Caco-2 (cell line): ENCODE measurements around the gene HES1. TPM values are rescaled to one million over a fixed set of nuclear protein-coding genes. Genes with fewer than 3 reads are reported as not detected.

ENCODE experiments used
- BruUV-seq: library from RNA; stranded (reverse); fragments of 400-500 nt; replicated peaks from 2 replicates; lab custom pipeline; 2021; lab: Mats Ljungman, UMichigan
- CTCF ChIA-PET: fragments of 300-600 bp; sonication (Branson Sonifier 250); formaldehyde crosslinking; loops from one replicate; lab custom pipeline; 2022; ENCODE audit warnings: antibody characterized with exemption; lab: Charles Lee
- POLR2A ChIA-PET: fragments of 300-600 bp; sonication (Branson Sonifier 250); formaldehyde crosslinking; loops from one replicate; lab custom pipeline; 2022; ENCODE audit warnings: antibody characterized with exemption; lab: Charles Lee
- DNase-seq, 2 experiments: peaks; one replicate each; pipeline versions ENCODE4 v3.0.0 to v3.0.0-alpha.2; 2020 to 2022
- H3K27me3 ChIP-seq: replicated peaks from 2 replicates; pipeline ENCODE4 v1.6.0; 2011; ENCODE audit warnings: low read length; ENCODE audit not compliant: control insufficient read depth, insufficient read depth
- H3K36me3 ChIP-seq: 2 replicates; pipeline ENCODE4 v1.5.1; 2011; ENCODE audit warnings: low read length; ENCODE audit not compliant: control insufficient read depth, insufficient read depth
- H3K4me1 ChIP-seq: fragments of 250-450 bp; sonication (Bioruptor Pico); 2 replicates; pipeline ENCODE4 v1.5.1; 2020; ENCODE audit warnings: mild to moderate bottlenecking
- H3K4me3 ChIP-seq: 2 replicates; pipeline ENCODE4 v1.5.1; 2011; ENCODE audit warnings: low read depth, mild to moderate bottlenecking, control low read depth, low read length
- H3K9me3 ChIP-seq: fragments of 250-450 bp; sonication (Bioruptor Pico); 2 replicates; pipeline ENCODE4 v1.5.1; 2020; ENCODE audit warnings: mild to moderate bottlenecking, moderate library complexity
- H3K27ac Mint-ChIP-seq: one replicate; pipeline ENCODE4 v1.8.0; 2022; ENCODE audit warnings: mixed read lengths; ENCODE audit not compliant: unreplicated experiment
- H3K27me3 Mint-ChIP-seq: one replicate; pipeline ENCODE4 v1.8.0; 2022; ENCODE audit warnings: mixed read lengths; ENCODE audit not compliant: insufficient read depth, unreplicated experiment
- H3K36me3 Mint-ChIP-seq: one replicate; pipeline ENCODE4 v1.8.0; 2022; ENCODE audit warnings: mild to moderate bottlenecking, mixed read lengths; ENCODE audit not compliant: insufficient read depth, unreplicated experiment
- H3K4me1 Mint-ChIP-seq: one replicate; pipeline ENCODE4 v1.8.0; 2022; ENCODE audit warnings: low read depth, mixed read lengths; ENCODE audit not compliant: unreplicated experiment
- H3K4me3 Mint-ChIP-seq: one replicate; pipeline ENCODE4 v1.8.0; 2022; ENCODE audit warnings: mild to moderate bottlenecking, moderate library complexity, mixed read lengths; ENCODE audit not compliant: unreplicated experiment
- H3K9me3 Mint-ChIP-seq: one replicate; pipeline ENCODE4 v1.8.0; 2022; ENCODE audit warnings: mixed read lengths; ENCODE audit not compliant: unreplicated experiment
- intact Hi-C: fragments of 100-400 bp; cut with micrococcal nuclease; formaldehyde crosslinking; loops from one replicate; pipeline ENCODE4 v1.10.0; 2022; ENCODE audit not compliant: unreplicated experiment
- total RNA-seq: library from RNA; stranded (reverse); gene quantifications from 2 replicates; pipeline ENCODE4 v1.2.3, GENCODE V29; 2022
- TF ChIP-seq, protein P1 (sequence below), 2 experiments: fragments of 200-600 bp in 1 of 2; IDR thresholded peaks; 1 replicate in 1 of 2; 2 replicates in 1 of 2; pipeline versions ENCODE4 v1.5.1 to v1.8.0; 2011 to 2022; ENCODE audit warnings: antibody characterized with exemption in 1 of 2, control low read depth in 1 of 2, inconsistent platforms in 1 of 2, low read depth in 1 of 2, low read length in 1 of 2, mild to moderate bottlenecking in 1 of 2, moderate library complexity in 1 of 2; ENCODE audit not compliant: insufficient read depth in 1 of 2, severe bottlenecking in 1 of 2, unreplicated experiment in 1 of 2

HES1 gene
- total RNA-seq, 1 experiment from 2014 or later = 123 TPM

- ChIA-PET CTCF (interaction anchor here (0.5 to 3.0 kb wide), 12 partner anchors 9 to 469 kb away, joined by 3 to 23 read pairs (median 4); no protein-coding TSS in a partner anchor), POLR2A (interaction anchor here (0.5 to 3.0 kb wide), 19 partner anchors 11 to 354 kb away, joined by 3 to 25 read pairs (median 7); no protein-coding TSS in a partner anchor)
- Mint-ChIP-seq H3K4me1 (peaks cover 32% of the 10 kb centered on the region), H3K4me3 (peak overlapping the region; percentile 88), H3K27ac (peak overlapping the region; percentile 41), H3K36me3 (peaks cover 72% of the 10 kb centered on the region), H3K27me3 (no peaks in the 10 kb centered on the region), H3K9me3 (no peaks in the 10 kb centered on the region)
- Histone ChIP-seq H3K27me3 (no peaks in the 10 kb centered on the region), H3K4me1 (peaks cover 37% of the 10 kb centered on the region), H3K36me3 (peaks cover 7% of the 10 kb centered on the region), H3K9me3 (no peaks in the 10 kb centered on the region), H3K4me3 (peak overlapping the region; percentile 61)
- peak; percentile 98 for DNase-seq
- no TSS peak for BruUV-seq
- intact Hi-C loops = loop anchor here (1.0 to 2.0 kb wide), 4 partner anchors 64 to 470 kb away; no protein-coding TSS in a partner anchor
- TF ChIP-seq, protein P1, sequence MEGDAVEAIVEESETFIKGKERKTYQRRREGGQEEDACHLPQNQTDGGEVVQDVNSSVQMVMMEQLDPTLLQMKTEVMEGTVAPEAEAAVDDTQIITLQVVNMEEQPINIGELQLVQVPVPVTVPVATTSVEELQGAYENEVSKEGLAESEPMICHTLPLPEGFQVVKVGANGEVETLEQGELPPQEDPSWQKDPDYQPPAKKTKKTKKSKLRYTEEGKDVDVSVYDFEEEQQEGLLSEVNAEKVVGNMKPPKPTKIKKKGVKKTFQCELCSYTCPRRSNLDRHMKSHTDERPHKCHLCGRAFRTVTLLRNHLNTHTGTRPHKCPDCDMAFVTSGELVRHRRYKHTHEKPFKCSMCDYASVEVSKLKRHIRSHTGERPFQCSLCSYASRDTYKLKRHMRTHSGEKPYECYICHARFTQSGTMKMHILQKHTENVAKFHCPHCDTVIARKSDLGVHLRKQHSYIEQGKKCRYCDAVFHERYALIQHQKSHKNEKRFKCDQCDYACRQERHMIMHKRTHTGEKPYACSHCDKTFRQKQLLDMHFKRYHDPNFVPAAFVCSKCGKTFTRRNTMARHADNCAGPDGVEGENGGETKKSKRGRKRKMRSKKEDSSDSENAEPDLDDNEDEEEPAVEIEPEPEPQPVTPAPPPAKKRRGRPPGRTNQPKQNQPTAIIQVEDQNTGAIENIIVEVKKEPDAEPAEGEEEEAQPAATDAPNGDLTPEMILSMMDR (IDR thresholded peaks at IDR 0.05; ENCODE audit: insufficient read depth in 1 of 2, low read depth in 1 of 2, low read length in 1 of 2, severe bottlenecking in 1 of 2, unreplicated experiment in 1 of 2) = no peak
Measured at GRCh38 chr3:194134757-194135515, 1.0 kb upstream of the HES1 start.

DNA sequence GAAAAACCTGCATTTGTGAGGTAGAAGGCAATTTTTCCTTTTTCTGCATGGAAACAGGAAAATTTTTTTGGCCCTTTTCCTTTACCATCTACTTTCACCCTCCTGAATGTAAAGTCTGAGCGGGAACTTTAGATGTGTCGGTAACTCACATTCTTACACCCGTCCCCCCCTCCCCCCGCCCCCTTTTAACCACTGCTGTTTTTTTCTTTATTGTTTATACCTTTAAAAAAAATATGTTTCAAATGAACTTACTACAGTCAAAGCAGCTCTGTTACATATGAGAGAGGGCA, 487 bp upstream of the HES1 start:
- Histone ChIP-seq H3K9me3 (no peaks in the 10 kb centered on the region), H3K27me3 (no peaks in the 10 kb centered on the region), H3K4me1 (peaks cover 40% of the 10 kb centered on the region), H3K4me3 (peak overlapping the region; percentile 61), H3K36me3 (peaks cover 7% of the 10 kb centered on the region)
- ChIA-PET POLR2A (interaction anchor here (1.0 to 3.0 kb wide), 11 partner anchors 12 to 355 kb away, joined by 3 to 17 read pairs (median 8); no protein-coding TSS in a partner anchor), CTCF (interaction anchor here (1.0 to 3.0 kb wide), 5 partner anchors 132 to 470 kb away, joined by 3 to 23 read pairs (median 6); no protein-coding TSS in a partner anchor)
- no TSS peak for BruUV-seq
- intact Hi-C loops = loop anchor here (1.0 to 2.0 kb wide), 4 partner anchors 65 to 471 kb away; no protein-coding TSS in a partner anchor
- DNase-seq = no peak
- H3K27me3 Mint-ChIP-seq = no peaks in the 10 kb centered on the region
- no peaks in the 10 kb centered on the region for H3K9me3 Mint-ChIP-seq
- H3K4me1 Mint-ChIP-seq = peaks cover 35% of the 10 kb centered on the region
- H3K36me3 Mint-ChIP-seq = peaks cover 75% of the 10 kb centered on the region
- H3K4me3 Mint-ChIP-seq = peak overlapping the region; percentile 88
- TF ChIP-seq, protein P1 (IDR thresholded peaks at IDR 0.05; ENCODE audit: insufficient read depth in 1 of 2, low read depth in 1 of 2, low read length in 1 of 2, severe bottlenecking in 1 of 2, unreplicated experiment in 1 of 2) = no peak
- H3K27ac Mint-ChIP-seq = peak overlapping the region; percentile 91

- peaks cover 71% of the 10 kb centered on the region for H3K36me3 Mint-ChIP-seq
- H3K4me1 ChIP-seq = peaks cover 38% of the 10 kb centered on the region
- CTCF ChIA-PET = interaction anchor here (2.6 to 3.0 kb wide), 2 partner anchors 133 to 179 kb away, joined by 7 to 23 read pairs; no protein-coding TSS in a partner anchor
- peak overlapping the region; percentile 76 for H3K4me3 ChIP-seq
- H3K36me3 ChIP-seq = peaks cover 7% of the 10 kb centered on the region
- POLR2A ChIA-PET = interaction anchor here (0.5 to 3.0 kb wide), 12 partner anchors 13 to 480 kb away, joined by 3 to 17 read pairs (median 7); no protein-coding TSS in a partner anchor
- peak overlapping the region; percentile 91 for H3K27ac Mint-ChIP-seq
- BruUV-seq = no TSS peak
- no peaks in the 10 kb centered on the region for H3K27me3 Mint-ChIP-seq
- no peaks in the 10 kb centered on the region for H3K27me3 ChIP-seq
- intact Hi-C loops = loop anchor here (1.0 to 2.0 kb wide), 3 partner anchors 14 to 222 kb away; no protein-coding TSS in a partner anchor
- H3K9me3 ChIP-seq = no peaks in the 10 kb centered on the region
- no peaks in the 10 kb centered on the region for H3K9me3 Mint-ChIP-seq
- peaks cover 30% of the 10 kb centered on the region for H3K4me1 Mint-ChIP-seq
- DNase-seq = no peak
- peak overlapping the region; percentile 88 for H3K4me3 Mint-ChIP-seq
- TF ChIP-seq, protein P1 (IDR thresholded peaks at IDR 0.05; ENCODE audit: insufficient read depth in 1 of 2, low read depth in 1 of 2, low read length in 1 of 2, severe bottlenecking in 1 of 2, unreplicated experiment in 1 of 2) = no peak
Measured at GRCh38 chr3:194136519-194137007, 615 bp downstream of the HES1 start.
